GM21423 (cell line): ENCODE data around the gene SP6.

Source experiments
- ATAC-seq: cut with Tn5 transposase; IDR thresholded peaks from one replicate; pipeline ENCODE4 v1.9.1; 2021; ENCODE audit warnings: mild to moderate bottlenecking, moderate library complexity; ENCODE audit not compliant: unreplicated experiment

Gene SP6

GRCh38 chr17:47850692-47851573, at the start of gene SP6:
Gene SP6, minus strand, starts transcription at chr17:47851163. Its CDS starts 2,734 bp downstream, at chr17:47848429.
- ATAC-seq: no peak

GRCh38 chr17:47899643-47900042, 48.7 kb upstream of the SP6 start:
- ATAC-seq: no peak

GRCh38 chr17:47898241-47898640, 47.3 kb upstream of the SP6 start:
- no peak for ATAC-seq

- ATAC-seq: no peak
Measured at GRCh38 chr17:47897561-47897960, 46.6 kb upstream of the SP6 start.

GRCh38 chr17:47896672-47897490, 45.9 kb upstream of the SP6 start:
- peak; percentile 0 for ATAC-seq

- peak; percentile 86 for ATAC-seq
Measured at GRCh38 chr17:47895856-47896671, 45.1 kb upstream of the SP6 start, which contains the start of gene SP2. Gene SP2, plus strand, starts transcription at chr17:47896236. Its CDS starts 51 bp downstream, at chr17:47896287.

- ATAC-seq: no peak
Measured at GRCh38 chr17:47895347-47895855, 44.4 kb upstream of the SP6 start.

- no peak for ATAC-seq
Measured at GRCh38 chr17:47894498-47895346, 43.8 kb upstream of the SP6 start.

- no peak for ATAC-seq
Measured at GRCh38 chr17:47891545-47892088, 40.7 kb upstream of the SP6 start.

GRCh38 chr17:47889734-47890529, 39.0 kb upstream of the SP6 start:
- ATAC-seq: no peak

- ATAC-seq: no peak
Measured at GRCh38 chr17:47888293-47888692, 37.3 kb upstream of the SP6 start.

- ATAC-seq: no peak
Measured at GRCh38 chr17:47884905-47885730, 34.2 kb upstream of the SP6 start.

GRCh38 chr17:47884427-47884740, 33.4 kb upstream of the SP6 start:
- no peak for ATAC-seq

GRCh38 chr17:47883589-47884426, 32.8 kb upstream of the SP6 start:
- no peak for ATAC-seq

- ATAC-seq: no peak
Measured at GRCh38 chr17:47882695-47883588, 32.0 kb upstream of the SP6 start.

GRCh38 chr17:47882247-47882646, 31.3 kb upstream of the SP6 start:
- no peak for ATAC-seq
